HepG2 (cell line): ENCODE data around the gene RAE1. TPM values are rescaled to one million over a fixed set of nuclear protein-coding genes. Genes with fewer than 3 reads are reported as not detected.
A peak's percentile ranks its signal among the peaks of the same experiment; 100 is the strongest.

Experiments
- ARID2 ChIP-seq: sonication (generic); formaldehyde crosslinking; IDR thresholded peaks from 2 replicates; pipeline ENCODE4 v1.8.1; 2022; ENCODE audit warnings: mild to moderate bottlenecking, missing genetic modification reagents, borderline replicate concordance
- CCDC6 ChIP-seq: sonication (generic); formaldehyde crosslinking; IDR thresholded peaks from 2 replicates; pipeline ENCODE4 v1.8.1; 2022; ENCODE audit warnings: mild to moderate bottlenecking, missing genetic modification reagents, moderate library complexity
- FOXK1 ChIP-seq: sonication (generic); formaldehyde crosslinking; IDR thresholded peaks from 2 replicates; pipeline ENCODE4 v1.4.0; 2020; ENCODE audit warnings: low read depth, missing genetic modification reagents, borderline replicate concordance
- IRF1 ChIP-seq: sonication (generic); formaldehyde crosslinking; IDR thresholded peaks from 2 replicates; pipeline ENCODE4 v1.4.0; 2020; ENCODE audit warnings: low read depth, mild to moderate bottlenecking, missing genetic modification reagents
- KDM6A ChIP-seq: IDR thresholded peaks from 2 replicates; pipeline ENCODE4 v1.6.1; 2016; ENCODE audit warnings: low read depth
- PRDM10 ChIP-seq: sonication (generic); formaldehyde crosslinking; IDR thresholded peaks from 2 replicates; pipeline ENCODE4 v1.4.0; 2020; ENCODE audit warnings: low read depth, missing genetic modification reagents
- TCF12 ChIP-seq, 2 experiments: fragments of 450-650 bp in 1 of 2; sonication (generic) in 1 of 2; formaldehyde crosslinking in 1 of 2; IDR thresholded peaks; 2 replicates each; pipeline versions ENCODE4 v1.6.1 to v1.8.0; 2017 to 2022; ENCODE audit warnings: antibody characterized with exemption in 1 of 2, mild to moderate bottlenecking in 1 of 2, missing genetic modification reagents in 1 of 2, moderate library complexity in 1 of 2
- WIZ ChIP-seq: sonication (generic); formaldehyde crosslinking; IDR thresholded peaks from 2 replicates; pipeline ENCODE4 v1.5.1; 2020; ENCODE audit warnings: mild to moderate bottlenecking, missing genetic modification reagents
- YEATS2 ChIP-seq: sonication (generic); formaldehyde crosslinking; IDR thresholded peaks from 2 replicates; pipeline ENCODE4 v1.4.0; 2020; ENCODE audit warnings: missing genetic modification reagents, borderline replicate concordance
- ZBTB49 ChIP-seq: sonication (generic); formaldehyde crosslinking; IDR thresholded peaks from 2 replicates; pipeline ENCODE4 v1.4.0; 2020; ENCODE audit warnings: missing genetic modification reagents, borderline replicate concordance
- ZNF510 ChIP-seq: sonication (generic); formaldehyde crosslinking; IDR thresholded peaks from 2 replicates; pipeline ENCODE4 v1.4.0; 2020; ENCODE audit warnings: low read depth, mild to moderate bottlenecking, missing genetic modification reagents
- ZNF512B ChIP-seq: sonication (generic); formaldehyde crosslinking; IDR thresholded peaks from 2 replicates; pipeline ENCODE4 v1.5.1; 2020; ENCODE audit warnings: missing genetic modification reagents, mild to moderate bottlenecking, borderline replicate concordance
- ZNF570 ChIP-seq: sonication (generic); formaldehyde crosslinking; IDR thresholded peaks from 2 replicates; pipeline ENCODE4 v1.4.0; 2020; ENCODE audit warnings: mild to moderate bottlenecking, missing genetic modification reagents, borderline replicate concordance
- polyA plus RNA-seq, 8 experiments: library from polyadenylated mRNA; depleted of rRNA in 3 of 8; stranded (reverse) in 7 of 8; unstranded in 1 of 8; fragments of >200 nt; fragmentation: Illumina TruSeq in 4 of 8; extraction: Trizol in 4 of 8; gene quantifications; 2 replicates each; pipeline versions ENCODE4 v1.2.1 to v1.2.3, GENCODE V29; 2011 to 2016; ENCODE audit warnings: low read depth in 4 of 8, missing spikeins in 1 of 8, mixed read lengths in 1 of 8; ENCODE audit not compliant: insufficient read depth in 1 of 8
- total RNA-seq, 5 experiments: library from RNA; depleted of rRNA; stranded (reverse); fragments of >200 nt; fragmentation: Illumina TruSeq; extraction: Trizol; gene quantifications; 2 replicates each; pipeline ENCODE4 v1.2.3, GENCODE V29; 2016; ENCODE audit warnings: low read depth in 1 of 5
- TF ChIP-seq, protein P1 (sequence below): sonication (generic); formaldehyde crosslinking; IDR thresholded peaks from 2 replicates; pipeline ENCODE4 v1.9.0; 2021; ENCODE audit warnings: missing genetic modification reagents, borderline replicate concordance

Gene RAE1
- total and polyA plus RNA-seq, 2 of the 13 experiments (the other 11 are each of a cell fraction or from before 2014, with no cell fraction given) = 36.1 to 72.9 TPM

GRCh38 chr20:57351042-57351783 is at the start of gene RAE1 (continued):
- TF ChIP-seq ZBTB49 (CRISPR knock-in tag) (peak; percentile 44; the same call in 1 of the 2 replicates), PRDM10 (CRISPR knock-in tag) (0 out of 2 replicates have a peak, but pooled peaks have one; percentile 15), YEATS2 (CRISPR knock-in tag) (peak; percentile 89), WIZ (CRISPR knock-in tag) (peak; percentile 97; the same call in 1 of the 2 replicates), ZNF510 (CRISPR knock-in tag) (peak; percentile 70; the same call in 1 of the 2 replicates), TCF12 (IDR thresholded peaks at IDR 0.05) (no peak), TCF12 (CRISPR knock-in tag; IDR thresholded peaks at IDR 0.05) (peak; percentile 36; the same call in 1 of the 2 replicates), ZNF512B (CRISPR knock-in tag) (no peak; the same call in 1 of the 2 replicates), KDM6A (CRISPR knock-in tag) (no peak), ARID2 (no peak), FOXK1 (CRISPR knock-in tag) (peak; percentile 55; the same call in 1 of the 2 replicates), CCDC6 (CRISPR knock-in tag) (no peak; the same call in 1 of the 2 replicates), IRF1 (CRISPR knock-in tag) (peak; percentile 89; the same call in 1 of the 2 replicates), ZNF570 (CRISPR knock-in tag) (peak; percentile 84)
- TF ChIP-seq, protein P1, sequence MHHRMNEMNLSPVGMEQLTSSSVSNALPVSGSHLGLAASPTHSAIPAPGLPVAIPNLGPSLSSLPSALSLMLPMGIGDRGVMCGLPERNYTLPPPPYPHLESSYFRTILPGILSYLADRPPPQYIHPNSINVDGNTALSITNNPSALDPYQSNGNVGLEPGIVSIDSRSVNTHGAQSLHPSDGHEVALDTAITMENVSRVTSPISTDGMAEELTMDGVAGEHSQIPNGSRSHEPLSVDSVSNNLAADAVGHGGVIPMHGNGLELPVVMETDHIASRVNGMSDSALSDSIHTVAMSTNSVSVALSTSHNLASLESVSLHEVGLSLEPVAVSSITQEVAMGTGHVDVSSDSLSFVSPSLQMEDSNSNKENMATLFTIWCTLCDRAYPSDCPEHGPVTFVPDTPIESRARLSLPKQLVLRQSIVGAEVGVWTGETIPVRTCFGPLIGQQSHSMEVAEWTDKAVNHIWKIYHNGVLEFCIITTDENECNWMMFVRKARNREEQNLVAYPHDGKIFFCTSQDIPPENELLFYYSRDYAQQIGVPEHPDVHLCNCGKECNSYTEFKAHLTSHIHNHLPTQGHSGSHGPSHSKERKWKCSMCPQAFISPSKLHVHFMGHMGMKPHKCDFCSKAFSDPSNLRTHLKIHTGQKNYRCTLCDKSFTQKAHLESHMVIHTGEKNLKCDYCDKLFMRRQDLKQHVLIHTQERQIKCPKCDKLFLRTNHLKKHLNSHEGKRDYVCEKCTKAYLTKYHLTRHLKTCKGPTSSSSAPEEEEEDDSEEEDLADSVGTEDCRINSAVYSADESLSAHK = no peak
